Activated CD8-positive, alpha-beta T cell treated with anti-CD3 and anti-CD28 coated beads for 36 hours (primary cell): ENCODE results near the gene NAA80. TPM values are rescaled to one million over a fixed set of nuclear protein-coding genes. Genes with fewer than 3 reads are reported as not detected.

Experiments
- ATAC-seq: fragments of 200-7000 bp; cut with Tn5 transposase; one replicate; pipeline ENCODE4 v1.10.0; 2021; ENCODE audit warnings: mild to moderate bottlenecking, moderate library complexity
- CTCF ChIA-PET: fragments of 350-600 bp; sonication (Branson Sonifier 250); formaldehyde crosslinking; loops from one replicate; lab custom pipeline; 2021; ENCODE audit warnings: antibody characterized with exemption; lab: Charles Lee
- POLR2A ChIA-PET: fragments of 350-600 bp; sonication (Branson Sonifier 250); formaldehyde crosslinking; loops from one replicate; lab custom pipeline; 2021; ENCODE audit warnings: antibody characterized with exemption; lab: Charles Lee
- DNase-seq: peaks from one replicate; pipeline ENCODE4 v3.0.0-alpha.2; 2020
- H3K27ac Mint-ChIP-seq: one replicate; pipeline ENCODE4 v1.8.0; 2021; ENCODE audit warnings: mild to moderate bottlenecking, mixed read lengths
- H3K27me3 Mint-ChIP-seq: one replicate; pipeline ENCODE4 v1.8.0; 2021; ENCODE audit warnings: mixed read lengths
- H3K36me3 Mint-ChIP-seq: one replicate; pipeline ENCODE4 v1.8.0; 2021; ENCODE audit warnings: low read depth, mixed read lengths
- H3K4me1 Mint-ChIP-seq: one replicate; pipeline ENCODE4 v1.8.0; 2021; ENCODE audit warnings: low read depth, mixed read lengths
- H3K4me3 Mint-ChIP-seq: one replicate; pipeline ENCODE4 v1.8.0; 2021; ENCODE audit warnings: mild to moderate bottlenecking, moderate library complexity, mixed read lengths
- H3K9me3 Mint-ChIP-seq: one replicate; pipeline ENCODE4 v1.8.0; 2021; ENCODE audit warnings: mixed read lengths
- intact Hi-C: fragments of 100-400 bp; cut with micrococcal nuclease; formaldehyde crosslinking; loops from one replicate; pipeline ENCODE4 v1.10.0; 2022
- total RNA-seq, 2 experiments: library from RNA; stranded (reverse); gene quantifications; one replicate each; pipeline ENCODE4 v1.2.3, GENCODE V29; 2021
- TF ChIP-seq, protein P1 (sequence below): fragments of 200-600 bp; IDR thresholded peaks from one replicate; pipeline ENCODE4 v1.8.0; 2022; ENCODE audit warnings: antibody characterized with exemption, mild to moderate bottlenecking

Gene NAA80
- total RNA-seq, 2 experiments from 2014 or later, result 23.2 to 23.4 TPM

DNA sequence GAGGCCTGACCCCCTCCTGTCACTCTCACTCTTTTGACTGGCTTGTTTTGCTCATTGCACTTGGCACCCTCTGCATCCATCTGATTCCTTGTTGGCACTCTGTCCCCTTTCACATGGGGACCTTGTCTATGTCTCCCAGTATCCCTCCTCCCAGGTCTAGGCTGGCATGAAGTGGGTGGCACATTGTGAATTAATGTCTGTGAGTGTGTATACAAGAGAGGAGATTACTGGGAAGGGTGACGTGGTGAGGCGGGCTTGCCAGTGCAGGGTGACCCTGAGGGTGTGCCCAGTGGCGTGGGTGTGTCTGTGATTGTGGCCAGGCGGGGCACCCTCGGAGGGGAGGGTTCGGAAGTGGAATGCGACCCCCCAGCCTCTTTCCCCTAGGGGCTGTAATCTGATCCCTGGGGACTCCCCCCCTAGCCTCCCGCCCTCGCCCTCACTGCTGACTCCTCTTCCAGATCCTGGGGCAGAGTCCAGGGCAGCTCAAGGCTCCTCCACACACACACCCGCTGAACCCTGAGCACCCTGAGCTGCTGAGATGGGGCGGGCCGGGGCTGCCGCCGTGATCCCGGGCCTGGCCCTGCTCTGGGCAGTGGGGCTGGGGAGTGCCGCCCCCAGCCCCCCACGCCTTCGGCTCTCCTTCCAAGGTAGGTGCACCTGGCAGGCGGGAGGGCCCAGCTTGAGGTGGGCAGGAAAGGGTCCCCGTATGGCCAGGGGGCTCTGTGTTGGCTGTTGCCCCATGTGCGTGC is 30.3 kb downstream of the NAA80 start, which contains the start of gene SEMA3B:
SEMA3B (plus strand) TSS at position 445 of the 749 bp plus-strand sequence; CDS start at position 539, 94 bp downstream.
- ChIA-PET CTCF (interaction anchor here (1.0 to 4.0 kb wide), 4 partner anchors 10 to 78 kb away, joined by 3 to 18 read pairs (median 12); partner anchors contain the start of gene GNAT1), POLR2A (interaction anchor here (1.0 to 3.3 kb wide), 3 partner anchors 9 to 21 kb away, joined by 3 to 10 read pairs (median 3); no protein-coding TSS in a partner anchor)
- H3K4me3 Mint-ChIP-seq, result no peak within 1 kb of the TSS
- H3K27me3 Mint-ChIP-seq, result peaks cover 22% of the 10 kb centered on the region
- no peaks in the 10 kb centered on the region for H3K9me3 Mint-ChIP-seq
- no peak for ATAC-seq
- H3K4me1 Mint-ChIP-seq, result peaks cover 12% of the 10 kb centered on the region
- peak within 1 kb of the TSS; percentile 5 for H3K27ac Mint-ChIP-seq
- TF ChIP-seq, protein P1, sequence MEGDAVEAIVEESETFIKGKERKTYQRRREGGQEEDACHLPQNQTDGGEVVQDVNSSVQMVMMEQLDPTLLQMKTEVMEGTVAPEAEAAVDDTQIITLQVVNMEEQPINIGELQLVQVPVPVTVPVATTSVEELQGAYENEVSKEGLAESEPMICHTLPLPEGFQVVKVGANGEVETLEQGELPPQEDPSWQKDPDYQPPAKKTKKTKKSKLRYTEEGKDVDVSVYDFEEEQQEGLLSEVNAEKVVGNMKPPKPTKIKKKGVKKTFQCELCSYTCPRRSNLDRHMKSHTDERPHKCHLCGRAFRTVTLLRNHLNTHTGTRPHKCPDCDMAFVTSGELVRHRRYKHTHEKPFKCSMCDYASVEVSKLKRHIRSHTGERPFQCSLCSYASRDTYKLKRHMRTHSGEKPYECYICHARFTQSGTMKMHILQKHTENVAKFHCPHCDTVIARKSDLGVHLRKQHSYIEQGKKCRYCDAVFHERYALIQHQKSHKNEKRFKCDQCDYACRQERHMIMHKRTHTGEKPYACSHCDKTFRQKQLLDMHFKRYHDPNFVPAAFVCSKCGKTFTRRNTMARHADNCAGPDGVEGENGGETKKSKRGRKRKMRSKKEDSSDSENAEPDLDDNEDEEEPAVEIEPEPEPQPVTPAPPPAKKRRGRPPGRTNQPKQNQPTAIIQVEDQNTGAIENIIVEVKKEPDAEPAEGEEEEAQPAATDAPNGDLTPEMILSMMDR, result no peak
- intact Hi-C loops, result no loop called here
- H3K36me3 Mint-ChIP-seq, result no peaks in the 10 kb centered on the region
- DNase-seq, result no peak

DNA sequence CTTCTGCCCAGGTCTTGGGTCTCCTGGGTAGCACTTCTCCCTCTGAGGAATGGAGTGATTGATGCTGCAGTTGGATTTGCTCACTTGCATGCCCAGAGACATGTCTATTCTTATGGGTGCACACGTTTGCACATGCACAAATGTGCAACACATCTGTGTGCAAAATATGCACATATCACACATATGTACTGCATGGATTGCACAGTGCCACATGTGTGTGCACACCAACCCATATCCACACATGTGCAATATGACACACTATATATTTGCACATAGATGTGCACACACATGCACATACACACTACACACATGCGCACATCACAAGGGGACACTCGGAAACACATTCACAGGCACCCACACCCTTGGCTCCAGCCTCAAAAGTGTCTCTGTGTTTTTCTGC is 30.9 kb downstream of the NAA80 start:
- TF ChIP-seq, protein P1, result no peak
- intact Hi-C loops, result no loop called here
- Mint-ChIP-seq H3K27ac (no peak overlapping the region), H3K9me3 (no peaks in the 10 kb centered on the region), H3K36me3 (no peaks in the 10 kb centered on the region), H3K4me3 (no peak overlapping the region), H3K27me3 (peaks cover 19% of the 10 kb centered on the region), H3K4me1 (peaks cover 9% of the 10 kb centered on the region)
- ATAC-seq (no peak), DNase-seq (no peak)
- ChIA-PET CTCF (interaction anchor here (1.0 to 3.3 kb wide), 3 partner anchors 22 to 77 kb away, joined by 4 to 16 read pairs (median 12); partner anchors contain the start of gene GNAT1), POLR2A (interaction anchor here (3.3 kb wide), 1 partner anchor 21 kb away, joined by 10 read pairs; no protein-coding TSS in a partner anchor)

DNA sequence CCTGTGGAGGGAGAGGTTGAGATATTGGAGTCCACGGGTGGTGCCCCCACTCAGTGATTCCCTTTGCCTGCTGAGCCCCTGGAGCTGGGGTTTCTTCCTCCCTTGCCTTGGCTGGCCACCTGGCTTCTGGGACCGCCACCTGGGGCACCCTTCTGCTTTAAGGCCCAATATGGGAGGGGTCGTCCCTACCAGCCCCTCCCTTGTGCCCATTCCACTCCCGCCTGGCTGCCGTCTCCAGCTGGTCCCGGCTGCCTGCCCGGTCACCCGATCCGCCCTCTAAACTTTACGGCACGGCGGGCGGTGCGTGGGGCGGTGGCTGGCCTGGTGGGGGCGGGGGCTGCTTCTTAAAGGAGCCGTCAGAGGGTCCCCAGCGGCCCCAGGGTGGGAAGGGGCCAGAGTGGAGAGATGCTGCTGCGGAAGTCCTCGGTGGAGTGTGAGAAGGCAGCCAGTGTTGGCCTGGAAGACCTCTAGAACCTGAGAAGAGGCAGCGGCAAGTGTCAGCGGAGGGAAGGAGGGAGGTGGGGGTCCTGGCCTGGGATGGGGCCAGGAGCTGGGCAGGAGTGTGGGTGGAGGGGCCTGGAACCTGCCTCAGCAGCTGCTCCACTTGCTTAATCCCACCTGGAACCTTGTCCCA is 31.8 kb downstream of the NAA80 start:
- intact Hi-C loops, result no loop called here
- peaks cover 15% of the 10 kb centered on the region for H3K27me3 Mint-ChIP-seq
- TF ChIP-seq, protein P1, result no peak
- ATAC-seq (no peak), DNase-seq (no peak)
- no peak overlapping the region for H3K4me3 Mint-ChIP-seq
- POLR2A ChIA-PET, result interaction anchor here (0.6 to 3.3 kb wide), 6 partner anchors 20 to 67 kb away, joined by 3 to 10 read pairs (median 4); partner anchors contain the start of genes HYAL3 and NAA80
- H3K36me3 Mint-ChIP-seq, result no peaks in the 10 kb centered on the region
- peaks cover 3% of the 10 kb centered on the region for H3K4me1 Mint-ChIP-seq
- H3K9me3 Mint-ChIP-seq, result no peaks in the 10 kb centered on the region
- CTCF ChIA-PET, result interaction anchor here (0.7 to 3.3 kb wide), 5 partner anchors 21 to 76 kb away, joined by 3 to 16 read pairs (median 4); partner anchors contain the start of genes GNAI2 and GNAT1
- no peak overlapping the region for H3K27ac Mint-ChIP-seq

DNA sequence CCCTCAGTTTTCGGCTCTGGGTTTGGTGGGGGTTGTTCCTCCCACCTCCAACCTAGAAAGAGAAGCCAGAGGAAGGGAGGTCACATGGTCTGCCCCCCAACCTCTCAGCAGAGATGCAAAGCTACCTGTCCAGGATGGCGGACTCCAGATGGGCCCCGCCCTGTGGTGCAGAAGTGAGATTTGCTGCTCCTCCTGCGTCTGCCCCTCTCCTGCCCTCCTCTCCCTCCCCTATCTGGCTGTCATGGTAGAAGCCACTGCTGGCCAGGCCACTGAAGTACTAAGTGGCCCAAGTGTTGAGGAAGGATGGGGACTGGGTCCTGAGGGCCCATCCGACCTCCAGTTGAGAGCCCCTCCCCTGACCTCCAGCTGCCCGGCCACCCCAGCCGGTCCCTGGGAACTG is 32.4 kb downstream of the NAA80 start:
- H3K27ac Mint-ChIP-seq, result no peak overlapping the region
- ChIA-PET POLR2A (interaction anchor here (0.8 to 3.3 kb wide), 5 partner anchors 19 to 40 kb away, joined by 3 to 10 read pairs (median 5); partner anchors contain the start of genes HYAL3 and NAA80), CTCF (interaction anchor here (0.7 to 3.3 kb wide), 4 partner anchors 31 to 76 kb away, joined by 3 to 16 read pairs (median 8); partner anchors contain the start of genes GNAI2 and GNAT1)
- TF ChIP-seq, protein P1, result no peak
- H3K4me1 Mint-ChIP-seq, result no peaks in the 10 kb centered on the region
- ATAC-seq, result no peak
- no peak overlapping the region for H3K4me3 Mint-ChIP-seq
- no peaks in the 10 kb centered on the region for H3K9me3 Mint-ChIP-seq
- peaks cover 15% of the 10 kb centered on the region for H3K27me3 Mint-ChIP-seq
- DNase-seq, result no peak
- H3K36me3 Mint-ChIP-seq, result no peaks in the 10 kb centered on the region
- intact Hi-C loops, result no loop called here
